GM18951 (cell line): ENCODE measurements around the gene ACER2.

Experiments used
- POLR2A ChIP-seq: IDR thresholded peaks from 4 replicates; pipeline ENCODE4 v1.6.1; 2011; ENCODE audit warnings: mild to moderate bottlenecking; ENCODE audit not compliant: insufficient read length, insufficient read depth; ENCODE audit errors: extremely low read depth
- in situ Hi-C: fragments of 300-500 bp; cut with MboI; formaldehyde crosslinking; loops from one replicate; pipeline ENCODE4 v1.12.0; 2022; ENCODE audit warnings: low sequenced_read_pairs, mixed read lengths, inconsistent platforms; ENCODE audit not compliant: unreplicated experiment

Gene ACER2

GRCh38 chr9:19490269-19490668 lies 81.5 kb downstream of the ACER2 start:
- in situ Hi-C loops: loop anchor here (25.0 kb wide), 1 partner anchor 1622 kb away; no protein-coding TSS in a partner anchor
- no peak for TF ChIP-seq POLR2A

- in situ Hi-C loops: loop anchor here (25.0 kb wide), 1 partner anchor 1621 kb away; no protein-coding TSS in a partner anchor
- no peak for TF ChIP-seq POLR2A
These were observed 82.0 kb downstream of the ACER2 start for GRCh38 chr9:19490828-19491227.

DNA sequence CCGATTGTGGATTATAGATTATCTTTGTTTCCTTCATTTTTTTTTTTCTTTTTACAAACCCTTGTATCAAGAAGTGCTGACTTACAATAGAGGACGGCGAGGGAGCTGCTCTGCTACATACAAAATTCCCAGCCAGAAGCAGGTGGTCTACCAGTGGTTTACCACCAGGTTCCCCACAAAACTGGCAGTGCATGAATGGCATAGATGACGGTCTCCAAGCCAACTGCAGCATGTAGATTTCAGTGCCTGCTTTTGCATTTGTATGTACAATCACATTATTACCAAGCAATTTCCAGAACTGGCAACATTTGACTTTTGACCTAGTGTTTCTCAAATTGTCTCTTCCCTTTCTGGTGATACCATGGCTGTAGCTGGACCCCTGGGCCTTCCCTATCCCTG lies 84.0 kb downstream of the ACER2 start:
- in situ Hi-C loops: loop anchor here (25.0 kb wide), 1 partner anchor 1620 kb away; no protein-coding TSS in a partner anchor
- TF ChIP-seq POLR2A: no peak

DNA sequence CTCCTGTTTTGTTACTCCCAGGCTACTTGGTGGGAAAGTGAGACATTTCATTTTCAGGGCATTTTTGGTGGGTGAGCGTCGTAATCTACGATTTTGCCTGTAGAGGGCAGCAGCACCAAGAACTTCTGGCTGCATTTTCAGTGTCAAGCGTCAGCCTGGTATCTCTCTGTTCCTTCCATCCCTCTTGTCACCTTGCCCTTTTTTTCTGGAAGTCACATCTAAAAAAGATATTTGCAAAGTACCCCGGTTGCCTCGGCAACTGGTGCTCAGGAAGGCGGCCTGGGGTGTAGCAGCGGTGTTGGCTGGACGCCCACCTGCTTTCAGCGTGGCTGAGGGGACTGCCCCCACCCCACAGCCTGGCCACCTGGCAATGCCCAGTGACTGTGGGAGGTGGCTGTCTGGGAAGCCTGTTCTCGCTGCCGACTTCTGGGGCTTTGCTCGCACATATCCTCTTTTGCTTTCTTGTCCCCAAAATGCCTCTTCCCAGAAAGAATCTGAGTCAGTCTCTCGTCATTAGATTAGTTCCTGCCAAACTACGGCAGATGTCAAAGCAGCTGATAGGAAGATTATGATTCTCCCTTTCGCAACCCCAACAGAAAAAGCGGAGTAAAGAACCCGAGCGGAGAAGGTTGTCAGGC lies 84.5 kb downstream of the ACER2 start:
- in situ Hi-C loops: loop anchor here (25.0 kb wide), 1 partner anchor 1619 kb away; no protein-coding TSS in a partner anchor
- TF ChIP-seq POLR2A: no peak

- TF ChIP-seq POLR2A: no peak
- in situ Hi-C loops: loop anchor here (25.0 kb wide), 1 partner anchor 1618 kb away; no protein-coding TSS in a partner anchor
These were observed 85.1 kb downstream of the ACER2 start for GRCh38 chr9:19493876-19494275.

- in situ Hi-C loops: loop anchor here (25.0 kb wide), 1 partner anchor 1617 kb away; no protein-coding TSS in a partner anchor
- TF ChIP-seq POLR2A: no peak
These were observed 86.6 kb downstream of the ACER2 start for GRCh38 chr9:19495186-19496028.

GRCh38 chr9:19496321-19497050 lies 87.7 kb downstream of the ACER2 start:
- in situ Hi-C loops: loop anchor here (25.0 kb wide), 1 partner anchor 1616 kb away; no protein-coding TSS in a partner anchor
- no peak for TF ChIP-seq POLR2A

DNA sequence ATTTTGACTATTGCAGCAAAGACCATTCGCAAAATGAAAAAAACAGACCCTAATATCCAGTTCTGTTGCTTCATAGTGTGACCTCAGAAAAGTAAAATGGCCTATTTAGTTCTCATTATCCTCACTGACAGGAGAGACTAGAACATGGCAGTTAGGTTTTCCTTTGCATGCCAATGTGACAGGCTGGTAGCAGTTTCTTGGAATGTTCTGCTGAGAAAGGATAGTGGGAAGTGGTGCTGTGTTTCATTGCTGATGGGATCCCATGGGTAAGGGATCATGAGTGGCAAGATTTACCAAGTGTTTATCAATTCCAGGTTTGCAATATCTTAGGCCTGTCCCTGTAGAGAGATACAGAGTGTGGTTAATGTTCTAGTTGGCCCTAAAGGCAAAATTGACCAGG lies 88.5 kb downstream of the ACER2 start:
- TF ChIP-seq POLR2A: no peak
- in situ Hi-C loops: loop anchor here (25.0 kb wide), 1 partner anchor 1615 kb away; no protein-coding TSS in a partner anchor

DNA sequence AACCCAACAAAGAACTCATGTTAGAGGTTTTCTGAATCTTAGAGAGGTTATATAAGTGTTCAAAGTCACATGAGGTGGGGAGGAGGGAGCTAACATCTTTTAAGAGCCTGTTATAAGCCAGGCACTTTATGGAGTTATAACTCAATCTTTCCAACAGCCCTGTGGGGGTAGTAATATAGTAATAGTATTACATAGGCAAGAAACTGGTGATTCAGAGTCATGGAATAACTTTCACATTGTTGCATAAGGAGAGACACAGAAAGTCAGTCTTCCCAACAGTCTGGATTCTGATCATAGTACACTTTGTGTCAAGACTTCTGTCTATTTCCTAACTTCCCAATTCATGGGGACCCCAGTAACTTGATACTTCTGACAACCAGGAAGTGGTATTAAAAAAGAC lies 89.2 kb downstream of the ACER2 start:
- no peak for TF ChIP-seq POLR2A
- in situ Hi-C loops: loop anchor here (25.0 kb wide), 1 partner anchor 1614 kb away; no protein-coding TSS in a partner anchor
